RKO (cell line): Measurements from ENCODE around the gene ENDOV.
"Not testable (repeated sequence)": the region's sequence is repeated elsewhere in the genome, so short reads cannot be mapped to it uniquely, and the experiment has no call there.

Experiments
- DNase-seq: peaks from one replicate; pipeline ENCODE4 v3.0.0-alpha.2; 2016; ENCODE audit warnings: low spot score

ENDOV gene

GRCh38 chr17:80388601-80389000 lies 26.4 kb upstream of the ENDOV start:
- no peak for DNase-seq

GRCh38 chr17:80389011-80389995 lies 25.7 kb upstream of the ENDOV start:
- no peak for DNase-seq

- no peak for DNase-seq
Observed at GRCh38 chr17:80393241-80393890, 21.6 kb upstream of the ENDOV start.

- no peak for DNase-seq
Observed at GRCh38 chr17:80393961-80394360, 21.0 kb upstream of the ENDOV start.

GRCh38 chr17:80394629-80395216 lies 20.2 kb upstream of the ENDOV start:
- no peak for DNase-seq

- no peak for DNase-seq
Observed at GRCh38 chr17:80395402-80396151, 19.4 kb upstream of the ENDOV start.

- DNase-seq, result no peak
Observed at GRCh38 chr17:80396157-80397033, 18.6 kb upstream of the ENDOV start.

GRCh38 chr17:80397034-80397387 lies 18.0 kb upstream of the ENDOV start:
- no peak for DNase-seq

- no peak for DNase-seq
Observed at GRCh38 chr17:80397686-80398085, 17.3 kb upstream of the ENDOV start.

GRCh38 chr17:80401086-80401485 lies 13.9 kb upstream of the ENDOV start:
- DNase-seq, result not testable (repeated sequence)

- DNase-seq, result not testable (repeated sequence)
Observed at GRCh38 chr17:80402102-80402501, 12.9 kb upstream of the ENDOV start.

GRCh38 chr17:80402959-80403358 lies 12.0 kb upstream of the ENDOV start:
- DNase-seq, result no peak

GRCh38 chr17:80406146-80406545 lies 8.8 kb upstream of the ENDOV start:
- no peak for DNase-seq

GRCh38 chr17:80407917-80408316 lies 7.0 kb upstream of the ENDOV start:
- DNase-seq, result not testable (repeated sequence)

- DNase-seq, result no peak
Observed at GRCh38 chr17:80408872-80409271, 6.1 kb upstream of the ENDOV start.

- DNase-seq, result no peak
Observed at GRCh38 chr17:80409626-80410025, 5.3 kb upstream of the ENDOV start.

- not testable (repeated sequence) for DNase-seq
Observed at GRCh38 chr17:80410441-80411087, 4.4 kb upstream of the ENDOV start.

- no peak for DNase-seq
Observed at GRCh38 chr17:80413771-80414507, 1.0 kb upstream of the ENDOV start.

GRCh38 chr17:80414508-80414802 lies 512 bp upstream of the ENDOV start:
- DNase-seq, result peak; percentile 38

- no peak for DNase-seq
Observed at GRCh38 chr17:80415626-80416137, 715 bp downstream of the ENDOV start.
